Psoas muscle (tissue), 8 donors: ENCODE data around the gene EIF6. TPM values are rescaled to one million over a fixed set of nuclear protein-coding genes. Genes with fewer than 3 reads are reported as not detected.
A peak's percentile ranks its signal among the peaks of the same experiment; 100 is the strongest.

Experiments used
- ATAC-seq, 4 donors: fragments of 200-7000 bp; cut with Tn5 transposase; one replicate each; pipeline ENCODE4 v1.9.1; 2020; ENCODE audit warnings: moderate library complexity in 3 of 4, mild to moderate bottlenecking in 2 of 4
- DNase-seq, 2 donors: peaks; one replicate each; pipeline ENCODE4 v3.0.0-alpha.2; 2020
- H3K27ac ChIP-seq: fragments of 200-600 bp; one replicate; pipeline ENCODE4 v1.8.0; 2022
- H3K27me3 ChIP-seq, 3 donors: fragments of 200-600 bp in 1 of 3; one replicate each; pipeline versions ENCODE4 v1.6.1 to v1.8.0; 2013 to 2022; ENCODE audit warnings: low read length in 2 of 3, mild to moderate bottlenecking in 2 of 3, moderate library complexity in 1 of 3; ENCODE audit not compliant: insufficient read depth in 3 of 3
- H3K36me3 ChIP-seq, 2 donors: fragments of 200-600 bp in 1 of 2; one replicate each; pipeline versions ENCODE4 v1.6.1 to v1.8.0; 2013 to 2022; ENCODE audit warnings: low read depth in 1 of 2, mild to moderate bottlenecking in 1 of 2, moderate library complexity in 1 of 2; ENCODE audit not compliant: insufficient read depth in 1 of 2
- H3K4me1 ChIP-seq: fragments of 200-600 bp; one replicate; pipeline ENCODE4 v1.8.0; 2022
- H3K4me3 ChIP-seq: fragments of 200-600 bp; one replicate; pipeline ENCODE4 v1.8.0; 2022; ENCODE audit warnings: mild to moderate bottlenecking
- H3K9me3 ChIP-seq: fragments of 200-600 bp; one replicate; pipeline ENCODE4 v1.8.0; 2022
- CTCF ChIP-seq: fragments of 200-600 bp; IDR thresholded peaks from one replicate; pipeline ENCODE4 v1.8.0; 2022; ENCODE audit warnings: antibody characterized with exemption
- WGBS, 3 donors: extraction: QIAGEN DNeasy Blood & Tissue Kit; methylation state at CpG; one replicate each; pipeline versions ENCODE4 v1.1.6 to v1.1.7; 2013; 5-methylcytosine and 5-hydroxymethylcytosine counted together
- intact Hi-C, 2 donors: fragments of 100-400 bp; cut with DNase I; formaldehyde crosslinking; loops; one replicate each; pipeline versions ENCODE4 v1.11.0 to v1.14.2; 2022
- polyA plus RNA-seq, 3 donors: library from polyadenylated mRNA; stranded (reverse); fragments of 200-250 nt; gene quantifications; one replicate each; pipeline ENCODE4 v1.2.3, GENCODE V29; 2013
- total RNA-seq, 4 donors: library from RNA; stranded (reverse); fragmentation: NEBNext Ultra II Directional in 2 of 4; extraction: Animal tissue kit (Norgen Biotek cat#: 25700) in 2 of 4; gene quantifications; one replicate each; pipeline versions ENCODE4 v1.2.1 to v1.2.4, GENCODE V29; 2021 to 2023
- donor health status: healthy with polysubstance abuse.
- donor health status: DM: no; HTN: no; CAD: no; lungs with moderate emphysema.
- donor health status: Bipolar disorder and iron deficiency.
- donor health status: healthy.
- donor health status: DM: yes; HTN: yes; CAD: no.
- donor health status: DM: no; HTN: no; CAD: no.
- donor health status: DM: no; HTN: no; CAD: no.
- donor health status: DM: yes; HTN: yes; CAD: no.

Gene EIF6
- total and polyA plus RNA-seq, 7 donors = 44.3 to 169 (median 63.0) TPM

GRCh38 chr20:35283441-35284266 lies 918 bp downstream of the EIF6 start:
- Histone ChIP-seq H3K9me3 (no peaks in the 10 kb centered on the region), H3K4me3 (peak overlapping the region; percentile 82), H3K36me3 (peaks cover 2 to 43% of the 10 kb centered on the region in 2 donors), H3K4me1 (peaks cover 11% of the 10 kb centered on the region), H3K27ac (peak overlapping the region; percentile 82), H3K27me3 (no peaks in the 10 kb centered on the region)
- intact Hi-C loops = no loop called here
- DNase-seq = no peak
- WGBS, 3 donors = 20 to 23% (median 20%) methylated on average over 24 of the region's 24 CpGs
- no peak for TF ChIP-seq CTCF
- ATAC-seq = no peak

- no peak for DNase-seq
- Histone ChIP-seq H3K27me3 (no peaks in the 10 kb centered on the region), H3K4me1 (peaks cover 16% of the 10 kb centered on the region), H3K4me3 (no peak overlapping the region), H3K27ac (no peak overlapping the region), H3K9me3 (no peaks in the 10 kb centered on the region), H3K36me3 (peaks cover 2 to 49% of the 10 kb centered on the region in 2 donors)
- ATAC-seq = no peak
- intact Hi-C loops = no loop called here
- WGBS, 3 donors = 94 to 98% (median 97%) methylated on average over 8 to 10 of the region's 10 CpGs
- TF ChIP-seq CTCF = no peak
These were observed 3.0 kb downstream of the EIF6 start for GRCh38 chr20:35281506-35282101.

GRCh38 chr20:35280523-35280922 lies 4.0 kb downstream of the EIF6 start:
- peaks cover 2 to 53% of the 10 kb centered on the region in 2 donors for H3K36me3 ChIP-seq
- intact Hi-C loops = no loop called here

GRCh38 chr20:35279533-35280174 lies 4.9 kb downstream of the EIF6 start:
- Histone ChIP-seq H3K27me3 (no peaks in the 10 kb centered on the region), H3K4me3 (no peak overlapping the region), H3K27ac (no peak overlapping the region), H3K9me3 (no peaks in the 10 kb centered on the region), H3K36me3 (peaks cover 2 to 59% of the 10 kb centered on the region in 2 donors), H3K4me1 (peaks cover 16% of the 10 kb centered on the region)
- intact Hi-C loops = loop anchor here in 1 of 2 donors (10.0 kb wide), 2 partner anchors 135 to 445 kb away; partner anchors contain the start of gene EDEM2
- ATAC-seq = no peak
- 85 to 90% (median 87%) methylated on average over 7 of the region's 7 CpGs for WGBS, 3 donors
- no peak for DNase-seq
- no peak for TF ChIP-seq CTCF

More at GRCh38 chr20:35280523-35280922, 4.0 kb downstream of the EIF6 start:
- H3K4me3 ChIP-seq = no peak overlapping the region
- DNase-seq (no peak), ATAC-seq (no peak)
- no peaks in the 10 kb centered on the region for H3K27me3 ChIP-seq
- 94 to 98% (median 98%) methylated on average over 6 of the region's 6 CpGs for WGBS, 3 donors
- peaks cover 19% of the 10 kb centered on the region for H3K4me1 ChIP-seq
- H3K9me3 ChIP-seq = no peaks in the 10 kb centered on the region
- H3K27ac ChIP-seq = no peak overlapping the region
- TF ChIP-seq CTCF = no peak
